Mucosa of rectum (tissue), 2 donors: ENCODE results near the gene GABBR2.
A peak's percentile ranks its signal among the peaks of the same experiment; 100 is the strongest.

ENCODE experiments used
- H3K27ac ChIP-seq, 2 donors: one replicate each; pipeline ENCODE4 v1.7.0; 2013; ENCODE audit warnings: inconsistent platforms in 2 of 2, low read depth in 2 of 2, low read length in 2 of 2
- H3K27me3 ChIP-seq, 2 donors: one replicate each; pipeline ENCODE4 v1.7.0; 2013; ENCODE audit warnings: low read length in 2 of 2; ENCODE audit not compliant: control insufficient read depth in 2 of 2, insufficient read depth in 2 of 2
- H3K36me3 ChIP-seq, 2 donors: one replicate each; pipeline ENCODE4 v1.7.0; 2013; ENCODE audit warnings: low read length in 2 of 2; ENCODE audit not compliant: control insufficient read depth in 2 of 2, insufficient read depth in 2 of 2
- H3K4me1 ChIP-seq, 2 donors: one replicate each; pipeline ENCODE4 v1.7.0; 2013; ENCODE audit warnings: low read length in 2 of 2, mild to moderate bottlenecking in 1 of 2; ENCODE audit not compliant: control insufficient read depth in 2 of 2, insufficient read depth in 2 of 2
- H3K4me3 ChIP-seq, 2 donors: one replicate each; pipeline ENCODE4 v1.7.0; 2013; ENCODE audit warnings: low read length in 2 of 2
- H3K9ac ChIP-seq, 2 donors: one replicate each; pipeline ENCODE4 v1.7.0; 2013; ENCODE audit warnings: low read length in 2 of 2, low read depth in 1 of 2, mild to moderate bottlenecking in 1 of 2
- H3K9me3 ChIP-seq, 2 donors: one replicate each; pipeline ENCODE4 v1.7.0; 2013; ENCODE audit warnings: low read length in 2 of 2; ENCODE audit not compliant: control insufficient read depth in 2 of 2
- donor health status: healthy.
- donor health status: Normal muscosa, but diverticular disease.

Gene GABBR2

GRCh38 chr9:98255061-98255577 is 453.6 kb downstream of the GABBR2 start:
- Histone ChIP-seq H3K27ac (peak overlapping the region; percentile 99), H3K9ac (peak overlapping the region; percentile 54 to 84), H3K9me3 (no peaks in the 10 kb centered on the region), H3K36me3 (peaks cover 0 to 6% of the 10 kb centered on the region in 2 donors), H3K4me1 (peaks cover 24 to 34% of the 10 kb centered on the region in 2 donors), H3K27me3 (no peaks in the 10 kb centered on the region), H3K4me3 (peak overlapping the region; percentile 77 to 89)

- Histone ChIP-seq H3K27ac (peak overlapping the region in 1 of 2 donors; percentile 99), H3K36me3 (peaks cover 0 to 6% of the 10 kb centered on the region in 2 donors), H3K9ac (peak overlapping the region; percentile 54 to 84), H3K4me1 (peaks cover 29 to 41% of the 10 kb centered on the region in 2 donors), H3K4me3 (peak overlapping the region; percentile 77 to 89), H3K27me3 (no peaks in the 10 kb centered on the region), H3K9me3 (no peaks in the 10 kb centered on the region)
These were observed 454.3 kb downstream of the GABBR2 start for GRCh38 chr9:98254228-98255060.

- Histone ChIP-seq H3K9me3 (no peaks in the 10 kb centered on the region), H3K4me3 (peak overlapping the region; percentile 77 to 89), H3K27ac (no peak overlapping the region), H3K4me1 (peaks cover 38 to 50% of the 10 kb centered on the region in 2 donors), H3K36me3 (peaks cover 0 to 6% of the 10 kb centered on the region in 2 donors), H3K27me3 (no peaks in the 10 kb centered on the region), H3K9ac (no peak overlapping the region)
These were observed 455.2 kb downstream of the GABBR2 start for GRCh38 chr9:98253565-98253964.

GRCh38 chr9:98251551-98251950 is 457.2 kb downstream of the GABBR2 start:
- H3K9me3 ChIP-seq: no peaks in the 10 kb centered on the region
- no peak overlapping the region for H3K9ac ChIP-seq
- peaks cover 0 to 6% of the 10 kb centered on the region in 2 donors for H3K36me3 ChIP-seq
- H3K27me3 ChIP-seq: no peaks in the 10 kb centered on the region
- no peak overlapping the region for H3K27ac ChIP-seq
- no peak overlapping the region for H3K4me3 ChIP-seq
- H3K4me1 ChIP-seq: peaks cover 45 to 62% of the 10 kb centered on the region in 2 donors

- no peak overlapping the region for H3K4me3 ChIP-seq
- no peaks in the 10 kb centered on the region for H3K27me3 ChIP-seq
- H3K9me3 ChIP-seq: no peaks in the 10 kb centered on the region
- no peak overlapping the region for H3K9ac ChIP-seq
- peaks cover 42 to 61% of the 10 kb centered on the region in 2 donors for H3K4me1 ChIP-seq
- H3K27ac ChIP-seq: no peak overlapping the region
- H3K36me3 ChIP-seq: peaks cover 0 to 6% of the 10 kb centered on the region in 2 donors
These were observed 459.0 kb downstream of the GABBR2 start for GRCh38 chr9:98249771-98250170.

GRCh38 chr9:98248737-98249474 is 459.8 kb downstream of the GABBR2 start:
- Histone ChIP-seq H3K27me3 (no peaks in the 10 kb centered on the region), H3K36me3 (peaks cover 0 to 6% of the 10 kb centered on the region in 2 donors), H3K4me1 (peaks cover 40 to 56% of the 10 kb centered on the region in 2 donors), H3K9ac (peak overlapping the region; percentile 52 to 59), H3K9me3 (no peaks in the 10 kb centered on the region), H3K4me3 (peak overlapping the region in 1 of 2 donors; percentile 26), H3K27ac (peak overlapping the region; percentile 74 to 88)

GRCh38 chr9:98247831-98248657 is 460.7 kb downstream of the GABBR2 start:
- H3K27me3 ChIP-seq: no peaks in the 10 kb centered on the region
- peak overlapping the region; percentile 32 to 59 for H3K9ac ChIP-seq
- no peaks in the 10 kb centered on the region for H3K9me3 ChIP-seq
- H3K36me3 ChIP-seq: peaks cover 0 to 6% of the 10 kb centered on the region in 2 donors
- peak overlapping the region; percentile 74 to 88 for H3K27ac ChIP-seq
- no peak overlapping the region for H3K4me3 ChIP-seq
- peaks cover 36 to 53% of the 10 kb centered on the region in 2 donors for H3K4me1 ChIP-seq

- Histone ChIP-seq H3K9me3 (no peaks in the 10 kb centered on the region), H3K27me3 (no peaks in the 10 kb centered on the region), H3K4me1 (peaks cover 7 to 15% of the 10 kb centered on the region in 2 donors), H3K4me3 (no peak overlapping the region), H3K27ac (no peak overlapping the region), H3K9ac (no peak overlapping the region), H3K36me3 (peaks cover 3 to 19% of the 10 kb centered on the region in 2 donors)
These were observed 466.3 kb downstream of the GABBR2 start for GRCh38 chr9:98242426-98242825.

GRCh38 chr9:98241357-98242300 is 467.1 kb downstream of the GABBR2 start:
- Histone ChIP-seq H3K9me3 (no peaks in the 10 kb centered on the region), H3K27me3 (no peaks in the 10 kb centered on the region), H3K27ac (no peak overlapping the region), H3K9ac (no peak overlapping the region), H3K4me1 (peaks cover 4 to 12% of the 10 kb centered on the region in 2 donors), H3K4me3 (no peak overlapping the region), H3K36me3 (peaks cover 3 to 19% of the 10 kb centered on the region in 2 donors)
